GM18909 (cell line): ENCODE results near the gene CDK16.
"Not testable (repeated sequence)": the region's sequence is repeated elsewhere in the genome, so short reads cannot be mapped to it uniquely, and the experiment has no call there.

ENCODE experiments used
- ATAC-seq: cut with Tn5 transposase; IDR thresholded peaks from one replicate; pipeline ENCODE4 v1.9.1; 2021; ENCODE audit warnings: mild to moderate bottlenecking; ENCODE audit not compliant: unreplicated experiment, poor library complexity

The CDK16 gene

DNA sequence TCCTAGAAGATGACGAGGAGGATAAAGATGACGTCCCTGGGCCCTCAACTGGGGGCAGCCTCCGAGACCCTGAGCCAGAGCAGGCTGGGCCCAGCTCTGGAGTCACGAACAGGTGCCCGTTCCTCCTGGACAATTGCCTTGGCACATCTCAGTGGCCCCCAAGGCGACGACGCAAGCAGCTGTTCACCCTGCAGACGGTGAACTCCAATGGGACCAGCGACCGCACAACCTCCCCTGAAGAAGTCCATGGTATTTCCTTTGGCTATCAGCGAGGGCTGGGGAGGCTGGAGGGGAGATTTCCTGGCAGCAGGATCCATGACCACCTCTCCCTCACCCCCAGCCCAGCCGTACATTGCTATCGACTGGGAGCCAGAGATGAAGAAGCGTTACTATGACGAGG lies 26.2 kb downstream of the CDK16 start:
- no peak for ATAC-seq

DNA sequence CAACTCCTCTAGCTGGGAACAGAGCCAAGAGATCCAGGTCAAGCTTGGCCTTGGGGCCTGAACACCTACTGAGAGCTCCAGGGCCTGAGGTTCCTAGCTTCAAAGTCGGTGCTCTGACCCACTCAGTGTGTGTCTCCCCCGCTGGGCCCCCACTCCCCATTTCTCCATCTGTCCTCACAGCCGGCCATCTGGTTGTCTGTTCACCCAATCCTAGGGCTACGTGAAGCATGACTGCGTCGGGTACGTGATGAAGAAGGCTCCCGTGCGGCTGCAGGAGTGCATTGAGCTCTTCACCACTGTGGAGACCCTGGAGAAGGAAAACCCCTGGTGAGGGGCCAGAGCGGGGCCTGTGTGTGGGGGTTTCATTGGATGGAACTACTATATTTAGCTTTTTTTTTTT lies 26.7 kb downstream of the CDK16 start:
- ATAC-seq: no peak

- ATAC-seq: no peak
These were observed 28.9 kb downstream of the CDK16 start for GRCh38 chrX:47247206-47247998.

- no peak for ATAC-seq
These were observed 29.5 kb downstream of the CDK16 start for GRCh38 chrX:47247999-47248320.

DNA sequence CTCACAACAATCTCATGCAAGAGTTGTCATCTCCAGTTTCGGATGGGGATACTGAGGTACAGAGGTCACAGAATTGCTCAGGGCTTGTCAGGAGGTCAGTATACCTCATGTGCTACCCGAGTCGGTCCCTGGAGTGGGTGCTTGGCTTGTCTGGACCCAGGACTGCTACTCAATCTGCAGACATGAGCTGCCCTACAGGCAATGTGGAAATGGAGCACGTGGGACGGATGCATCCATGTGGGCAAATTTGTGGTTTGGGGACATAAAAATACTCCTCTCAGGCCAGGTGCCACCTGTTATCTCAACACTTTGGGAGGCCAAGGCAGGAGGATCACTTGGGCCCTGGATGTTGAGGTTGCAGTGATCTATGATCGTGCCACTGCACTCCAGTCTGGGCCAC lies 30.1 kb downstream of the CDK16 start:
- ATAC-seq: no peak

GRCh38 chrX:47250017-47250347 lies 31.5 kb downstream of the CDK16 start:
- no peak for ATAC-seq

DNA sequence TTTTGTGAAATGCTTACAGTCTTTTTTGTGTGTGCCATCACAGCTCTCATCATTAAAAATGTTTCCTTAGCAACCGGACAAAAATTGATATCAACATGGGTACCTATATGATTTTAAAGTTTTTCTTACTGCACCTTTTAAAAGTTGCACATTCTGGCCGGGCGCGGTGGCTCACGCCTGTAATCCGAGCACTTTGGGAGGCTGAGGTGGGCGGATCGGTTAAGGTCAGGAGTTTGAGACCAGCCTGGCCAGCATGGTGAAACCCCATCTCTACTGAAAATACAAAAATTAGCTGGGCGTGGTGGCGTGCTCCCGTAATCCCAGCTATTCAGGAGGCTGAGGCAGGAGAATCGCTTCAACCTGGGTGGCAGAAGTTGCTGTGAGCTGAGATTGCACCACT lies 39.1 kb downstream of the CDK16 start:
- not testable (repeated sequence) for ATAC-seq

DNA sequence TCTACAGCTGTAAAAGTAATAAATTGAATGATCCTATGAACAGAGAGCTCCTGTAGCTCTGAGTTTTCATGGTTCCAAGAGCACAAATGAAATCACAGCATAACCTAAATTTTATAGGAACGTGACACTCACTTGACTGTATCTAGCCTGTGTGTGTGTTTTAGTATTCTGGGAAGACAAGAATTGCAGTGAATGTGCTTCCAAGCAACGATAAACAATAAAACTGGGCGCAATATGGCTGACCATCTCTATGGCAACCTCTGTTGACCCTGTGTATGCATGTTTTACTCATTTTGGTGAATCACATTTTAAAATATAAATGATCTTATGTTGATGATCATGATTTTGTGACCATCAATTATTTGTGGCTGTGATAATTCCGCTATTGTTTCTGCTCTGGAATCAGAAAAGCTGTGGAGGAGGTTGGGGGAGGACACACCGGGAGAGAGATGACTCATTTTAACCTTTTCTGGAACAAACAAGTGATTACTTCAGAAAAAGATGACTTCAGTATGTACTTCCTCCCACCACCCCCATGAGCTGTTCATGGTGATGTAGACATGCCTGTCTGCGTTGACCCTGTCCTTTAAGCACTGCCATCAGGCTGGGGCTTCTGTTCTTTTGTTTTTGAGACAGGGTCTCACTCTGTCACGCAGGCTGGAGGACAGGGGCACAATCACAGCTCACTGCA lies 46.1 kb downstream of the CDK16 start:
- ATAC-seq: no peak

- no peak for ATAC-seq
These were observed 48.2 kb downstream of the CDK16 start for GRCh38 chrX:47266643-47267042.

DNA sequence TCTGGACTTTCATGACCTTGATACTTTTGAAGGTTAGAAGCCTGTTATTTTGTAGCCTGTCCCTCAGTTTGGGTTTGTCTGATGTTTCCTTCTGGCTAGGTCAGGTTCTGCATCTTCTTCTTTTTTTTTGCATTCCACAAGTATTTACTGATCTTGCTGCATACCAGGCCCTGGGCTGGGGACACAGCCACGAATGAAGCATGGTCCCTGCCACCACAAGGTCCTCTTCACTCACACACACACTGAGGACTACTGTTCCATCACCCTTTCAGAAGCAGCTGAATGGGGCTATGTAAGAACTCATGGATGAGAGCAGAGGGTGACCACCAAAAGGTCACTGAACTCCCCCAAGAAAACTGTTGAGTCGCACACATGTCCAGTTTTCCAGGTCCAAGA lies 53.5 kb downstream of the CDK16 start:
- ATAC-seq: no peak

DNA sequence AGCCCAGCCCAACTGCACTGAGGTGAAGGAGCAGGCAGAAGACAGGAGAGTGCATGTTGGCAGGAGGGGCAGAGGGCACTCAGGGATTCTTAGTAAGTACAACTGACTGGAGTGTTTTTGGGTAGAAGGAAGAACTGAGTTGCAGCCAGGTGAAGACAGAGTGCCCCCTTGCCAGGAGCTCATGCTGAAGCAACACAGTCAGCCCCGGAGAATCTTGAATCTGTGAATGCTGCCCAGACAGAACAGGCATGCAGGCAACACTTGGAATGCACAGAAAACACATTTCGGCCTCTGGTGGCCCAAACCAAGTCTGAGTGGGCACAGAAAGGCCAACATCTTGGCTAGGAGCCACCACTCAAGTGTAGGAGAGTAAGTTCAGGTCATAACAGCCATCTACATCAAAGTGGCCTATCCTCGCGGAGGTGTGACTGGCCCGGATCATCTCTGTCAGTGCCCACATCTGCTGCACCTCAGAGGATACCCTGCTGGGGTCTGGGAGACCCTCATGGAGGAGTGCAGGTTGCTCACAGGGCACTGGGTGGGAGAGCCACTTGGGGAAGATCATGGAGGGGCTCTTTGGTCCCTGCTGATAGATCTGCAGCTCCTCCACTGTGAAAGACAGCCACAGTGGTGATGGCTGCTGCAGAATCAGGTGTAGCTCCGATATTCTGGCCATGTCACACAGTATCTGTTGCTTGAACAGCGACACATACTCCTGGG lies 54.7 kb downstream of the CDK16 start:
- no peak for ATAC-seq

GRCh38 chrX:47278691-47279090 lies 60.2 kb downstream of the CDK16 start:
- ATAC-seq: no peak
